Cardiac fibroblast (primary cell): ENCODE data around the gene COX6A1.

Source experiments
- DNase-seq, 2 donors: peaks; one replicate each; pipeline versions ENCODE4 v3.0.0 to v3.0.0-alpha.2; 2010; ENCODE audit warnings: low read depth in 2 of 2
- H3K4me3 ChIP-seq, 2 donors: replicated peaks in 1 of 2; 1 replicate in 1 of 2; 2 replicates in 1 of 2; pipeline ENCODE4 v1.5.1; 2011; ENCODE audit warnings: low read depth in 2 of 2, low read length in 2 of 2, mild to moderate bottlenecking in 2 of 2, moderate library complexity in 1 of 2
- TF ChIP-seq, protein P1 (sequence below): IDR thresholded peaks from one replicate; pipeline ENCODE4 v1.5.1; 2011; ENCODE audit warnings: low read depth, mild to moderate bottlenecking, low read length, inconsistent platforms

Gene COX6A1

DNA sequence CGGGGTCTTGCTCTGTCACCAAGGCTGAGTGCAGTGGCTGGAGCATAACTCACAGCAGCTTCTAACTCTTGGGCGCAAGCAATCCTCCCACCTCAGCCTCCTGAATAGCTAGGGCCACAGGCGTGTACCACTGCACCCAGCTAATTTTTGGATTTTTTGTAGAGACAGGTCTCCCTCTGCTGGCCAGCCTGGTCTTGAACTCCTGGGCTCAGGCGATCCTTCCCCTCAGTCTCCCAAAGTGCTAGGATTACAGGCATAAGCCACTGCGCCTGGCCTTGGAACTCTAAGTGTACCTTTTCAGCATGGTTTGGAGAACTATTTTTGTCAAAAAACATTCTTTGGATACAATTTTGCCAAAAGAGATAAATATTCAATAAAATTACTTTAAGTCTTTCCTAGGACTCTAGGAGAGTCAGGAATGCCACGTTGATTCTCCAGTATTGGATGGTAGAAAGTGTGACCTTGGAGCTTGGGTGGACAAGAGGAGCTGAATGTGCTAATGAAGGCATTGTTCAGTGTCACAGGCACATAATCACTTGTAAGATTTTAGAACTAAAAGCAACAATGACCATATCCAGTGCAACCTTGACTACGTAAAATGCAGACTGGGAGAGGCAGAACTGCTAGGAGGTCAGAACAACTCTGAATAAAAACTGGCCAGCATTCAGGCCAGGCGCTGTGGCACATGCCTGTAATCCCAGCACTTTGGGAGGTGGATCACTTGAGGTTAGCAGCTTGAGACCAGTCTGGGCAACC is 28.8 kb downstream of the COX6A1 start:
- no peak overlapping the region for H3K4me3 ChIP-seq
- peak; percentile 60 to 61 for DNase-seq
- TF ChIP-seq, protein P1, sequence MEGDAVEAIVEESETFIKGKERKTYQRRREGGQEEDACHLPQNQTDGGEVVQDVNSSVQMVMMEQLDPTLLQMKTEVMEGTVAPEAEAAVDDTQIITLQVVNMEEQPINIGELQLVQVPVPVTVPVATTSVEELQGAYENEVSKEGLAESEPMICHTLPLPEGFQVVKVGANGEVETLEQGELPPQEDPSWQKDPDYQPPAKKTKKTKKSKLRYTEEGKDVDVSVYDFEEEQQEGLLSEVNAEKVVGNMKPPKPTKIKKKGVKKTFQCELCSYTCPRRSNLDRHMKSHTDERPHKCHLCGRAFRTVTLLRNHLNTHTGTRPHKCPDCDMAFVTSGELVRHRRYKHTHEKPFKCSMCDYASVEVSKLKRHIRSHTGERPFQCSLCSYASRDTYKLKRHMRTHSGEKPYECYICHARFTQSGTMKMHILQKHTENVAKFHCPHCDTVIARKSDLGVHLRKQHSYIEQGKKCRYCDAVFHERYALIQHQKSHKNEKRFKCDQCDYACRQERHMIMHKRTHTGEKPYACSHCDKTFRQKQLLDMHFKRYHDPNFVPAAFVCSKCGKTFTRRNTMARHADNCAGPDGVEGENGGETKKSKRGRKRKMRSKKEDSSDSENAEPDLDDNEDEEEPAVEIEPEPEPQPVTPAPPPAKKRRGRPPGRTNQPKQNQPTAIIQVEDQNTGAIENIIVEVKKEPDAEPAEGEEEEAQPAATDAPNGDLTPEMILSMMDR, result peak; percentile 64

DNA sequence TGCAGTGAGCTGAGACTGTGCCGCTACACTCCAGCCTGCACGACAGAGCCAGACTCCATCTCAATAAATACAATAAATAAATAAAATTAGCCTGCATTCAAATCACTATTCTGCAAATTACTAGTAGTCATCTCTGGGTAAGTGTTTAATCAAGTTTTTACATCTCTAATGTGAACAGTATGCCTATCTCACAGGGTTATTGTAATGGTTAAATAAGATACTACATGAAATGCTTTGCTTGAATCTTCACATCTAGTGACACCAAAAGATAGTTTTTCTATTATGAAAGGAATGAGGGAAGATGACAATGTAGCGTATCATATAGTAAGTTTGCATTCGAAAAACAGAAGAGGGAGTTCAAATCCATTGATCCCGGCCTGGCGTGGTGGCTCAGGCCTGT is 29.5 kb downstream of the COX6A1 start:
- no peak for DNase-seq
- no peak overlapping the region for H3K4me3 ChIP-seq
- TF ChIP-seq, protein P1, result no peak

DNA sequence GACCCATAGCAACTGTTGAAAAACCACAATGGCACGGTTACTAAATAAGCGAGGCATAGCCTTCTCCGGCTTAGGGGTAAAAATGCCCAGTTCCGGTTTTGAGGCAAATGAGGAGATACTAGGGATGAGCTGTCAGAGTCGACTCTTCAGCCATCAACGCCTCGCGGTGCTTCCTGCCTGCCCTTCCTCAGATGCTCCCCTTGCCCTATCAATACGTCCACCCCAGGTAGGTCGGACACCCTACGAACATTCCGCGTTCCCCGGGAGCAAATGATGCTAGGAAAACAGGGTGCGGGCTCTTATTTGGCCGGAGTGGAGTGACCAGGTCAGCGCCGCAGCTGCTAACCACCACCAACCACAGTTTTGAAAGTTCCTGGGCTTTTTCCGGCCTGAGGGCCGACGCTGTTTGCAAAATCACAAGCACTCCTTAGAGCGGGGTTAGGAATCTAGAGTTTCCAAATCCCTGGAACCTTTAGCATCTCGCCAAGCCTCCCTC is 30.5 kb downstream of the COX6A1 start:
- peak; percentile 74 to 75 for DNase-seq
- peak overlapping the region; percentile 94 to 96 for H3K4me3 ChIP-seq

DNA sequence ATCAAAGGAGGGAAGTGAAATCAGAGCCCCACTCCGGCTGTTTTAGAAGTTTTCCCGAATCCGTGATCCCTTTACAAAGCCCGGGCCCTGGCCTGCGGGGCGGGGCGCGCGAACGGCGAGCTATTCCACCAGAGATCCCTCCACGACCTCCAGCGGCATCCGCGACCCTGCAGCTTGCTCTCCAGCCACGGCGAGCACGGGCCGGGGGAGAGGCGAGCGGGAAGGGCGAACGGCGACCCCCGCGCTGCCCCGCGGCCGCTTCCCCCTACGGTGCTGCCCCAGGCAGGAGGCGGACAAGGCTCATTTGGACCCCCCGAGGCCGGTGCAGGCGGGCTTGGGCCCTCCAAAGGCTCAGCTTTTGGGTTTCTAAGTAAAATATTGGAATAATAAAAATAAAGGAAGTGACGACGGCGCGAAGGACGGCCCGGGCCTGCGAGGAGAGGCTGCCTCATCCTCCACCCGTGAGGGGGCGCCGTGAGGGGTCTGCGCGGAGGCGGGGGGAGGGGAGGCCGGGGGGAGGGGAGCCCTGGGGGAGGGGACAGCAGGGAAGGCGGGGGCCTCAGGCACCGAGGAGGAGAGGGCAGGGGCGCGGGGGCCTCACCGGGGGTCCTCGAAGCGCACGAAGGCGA is 31.0 kb downstream of the COX6A1 start:
- peak in 1 of 2 donors; percentile 15 for DNase-seq
- H3K4me3 ChIP-seq, result peak overlapping the region; percentile 94 to 96
- TF ChIP-seq, protein P1, result no peak

More for the DNA sequence above, 30.5 kb downstream of the COX6A1 start:
- TF ChIP-seq, protein P1, result no peak

DNA sequence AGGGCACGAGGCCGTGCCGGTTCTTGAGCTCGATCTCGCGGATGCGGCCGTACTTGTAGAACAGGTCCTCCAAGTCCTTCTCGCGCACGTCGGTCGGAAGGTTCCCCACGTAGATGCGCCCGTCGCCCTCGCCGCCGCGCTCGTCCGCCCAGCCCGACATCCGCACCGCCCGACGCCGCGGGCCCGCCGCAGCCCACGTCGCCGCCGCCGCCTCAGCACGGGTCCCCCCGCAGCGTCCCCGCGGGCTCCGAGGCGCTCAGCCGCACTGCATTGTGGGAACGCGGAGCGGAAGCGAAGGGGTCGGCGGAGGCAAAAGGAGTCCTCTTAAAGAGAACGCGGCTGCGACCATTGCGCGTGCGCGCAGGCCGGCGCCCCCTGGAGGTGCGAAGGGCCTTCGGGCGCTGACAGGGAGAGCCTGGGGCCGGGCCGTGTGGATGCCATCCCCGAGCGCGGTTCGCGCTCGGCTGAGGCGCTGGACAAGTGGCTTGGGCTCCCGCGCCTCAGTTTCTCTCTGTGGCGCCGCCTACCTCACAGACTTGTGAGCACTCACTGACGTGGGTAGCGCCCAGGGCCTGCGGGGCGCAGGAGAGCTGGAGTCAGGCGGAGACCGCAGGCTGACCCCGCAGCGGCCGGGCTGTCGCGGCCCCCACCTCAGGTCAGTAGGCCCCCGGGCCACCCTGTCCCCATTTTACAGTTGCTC is 31.7 kb downstream of the COX6A1 start, which contains the start of gene SRSF9:
SRSF9 (minus strand) TSS at position 299 of the 700 bp plus-strand sequence; CDS start at position 160, 139 bp downstream.
- peak within 1 kb of the TSS; percentile 94 to 96 for H3K4me3 ChIP-seq
- TF ChIP-seq, protein P1, result peak; percentile 80
- DNase-seq, result peak; percentile 97 to 99

DNA sequence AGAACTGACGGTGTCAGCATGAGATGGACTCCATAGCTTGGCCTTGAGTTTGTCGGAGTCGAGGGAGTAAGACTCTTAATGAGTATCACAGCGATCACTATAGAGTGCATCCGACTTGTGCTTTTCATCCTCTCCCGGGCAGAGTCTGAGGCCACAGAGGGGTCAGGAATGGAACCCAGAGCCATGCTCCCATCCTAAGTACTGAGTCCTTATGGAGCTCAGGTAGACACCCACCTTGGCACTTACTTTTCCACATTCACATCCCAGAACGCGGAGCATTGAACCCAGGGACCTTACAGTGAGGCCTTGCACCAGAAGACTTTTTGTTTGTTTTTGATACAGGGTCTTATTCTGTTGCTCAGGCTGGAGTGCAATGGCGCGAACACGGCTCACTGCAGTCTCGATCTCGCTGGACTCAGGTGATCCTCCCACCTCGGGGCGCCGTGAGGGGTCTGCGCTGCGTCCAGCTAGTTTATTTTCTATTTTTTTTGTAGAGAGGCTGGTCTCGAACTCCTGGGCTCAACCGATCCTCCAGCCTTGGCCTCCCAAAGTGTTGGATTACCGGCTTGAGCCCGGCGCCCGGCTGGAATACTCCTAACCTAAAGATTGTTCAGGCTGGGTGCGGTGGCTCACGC is 32.4 kb downstream of the COX6A1 start:
- TF ChIP-seq, protein P1, result no peak
- DNase-seq, result peak; percentile 31 to 50
- peak overlapping the region; percentile 94 to 96 for H3K4me3 ChIP-seq
